ENCODE data around the gene RHPN2. TPM values are rescaled to one million over a fixed set of nuclear protein-coding genes. Genes with fewer than 3 reads are reported as not detected.
"Not testable (repeated sequence)": the region's sequence is repeated elsewhere in the genome, so short reads cannot be mapped to it uniquely, and the experiment has no call there.

The RHPN2 gene
- polyA plus RNA-seq, 1 experiment = 4.8 TPM

DNA sequence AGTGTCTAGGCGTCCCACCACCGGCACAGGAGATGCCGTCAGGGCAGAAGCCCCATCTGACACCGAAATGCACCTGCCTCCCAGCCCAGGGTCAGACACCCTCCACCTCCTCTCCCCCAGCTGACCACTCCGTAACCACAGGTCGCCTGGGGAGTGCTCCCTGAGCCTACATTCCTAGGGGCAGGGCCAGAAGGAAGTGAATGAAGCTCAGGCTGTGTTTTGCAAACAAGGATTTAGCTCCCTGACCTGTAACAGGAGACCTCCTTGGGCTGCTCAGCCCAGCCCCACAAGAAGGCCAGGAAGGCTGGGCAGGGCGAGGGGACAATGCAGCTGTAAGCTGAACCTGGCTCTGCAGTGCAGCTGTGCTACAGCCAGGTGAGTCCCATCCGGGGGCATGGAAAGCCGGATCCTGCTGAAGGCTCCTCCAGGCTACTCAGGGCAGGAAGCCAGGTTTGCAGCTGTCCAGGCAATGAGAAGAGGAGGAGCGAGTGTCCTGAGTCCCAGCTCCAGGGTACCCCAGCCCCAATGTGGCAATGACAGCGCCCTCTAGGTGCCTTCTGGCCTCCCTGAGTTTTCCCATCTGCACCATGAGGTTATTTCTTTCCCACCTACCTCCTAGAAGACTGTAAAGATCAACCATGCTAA is 42.1 kb downstream of the RHPN2 start:
- TF ChIP-seq, protein P1, sequence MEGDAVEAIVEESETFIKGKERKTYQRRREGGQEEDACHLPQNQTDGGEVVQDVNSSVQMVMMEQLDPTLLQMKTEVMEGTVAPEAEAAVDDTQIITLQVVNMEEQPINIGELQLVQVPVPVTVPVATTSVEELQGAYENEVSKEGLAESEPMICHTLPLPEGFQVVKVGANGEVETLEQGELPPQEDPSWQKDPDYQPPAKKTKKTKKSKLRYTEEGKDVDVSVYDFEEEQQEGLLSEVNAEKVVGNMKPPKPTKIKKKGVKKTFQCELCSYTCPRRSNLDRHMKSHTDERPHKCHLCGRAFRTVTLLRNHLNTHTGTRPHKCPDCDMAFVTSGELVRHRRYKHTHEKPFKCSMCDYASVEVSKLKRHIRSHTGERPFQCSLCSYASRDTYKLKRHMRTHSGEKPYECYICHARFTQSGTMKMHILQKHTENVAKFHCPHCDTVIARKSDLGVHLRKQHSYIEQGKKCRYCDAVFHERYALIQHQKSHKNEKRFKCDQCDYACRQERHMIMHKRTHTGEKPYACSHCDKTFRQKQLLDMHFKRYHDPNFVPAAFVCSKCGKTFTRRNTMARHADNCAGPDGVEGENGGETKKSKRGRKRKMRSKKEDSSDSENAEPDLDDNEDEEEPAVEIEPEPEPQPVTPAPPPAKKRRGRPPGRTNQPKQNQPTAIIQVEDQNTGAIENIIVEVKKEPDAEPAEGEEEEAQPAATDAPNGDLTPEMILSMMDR (IDR thresholded peaks at IDR 0.05; ENCODE audit: low read depth, low read length) = no peak
- ChIA-PET POLR2A (no interaction called here), CTCF (no interaction called here)
- DNase-seq (ENCODE audit: low read depth, low spot score) = no peak
- no peak overlapping the region for H3K27ac ChIP-seq (ENCODE audit: low read depth, low read length)
- no peak overlapping the region for H3K4me3 ChIP-seq (ENCODE audit: low read depth, low read length)
- H3K27me3 ChIP-seq (ENCODE audit: control insufficient read depth, insufficient read depth, low read length) = no peaks in the 10 kb centered on the region
- H3K9me3 ChIP-seq (ENCODE audit: control insufficient read depth, insufficient read depth, low read length) = no peaks in the 10 kb centered on the region; the same call in 1 of the 2 replicates

DNA sequence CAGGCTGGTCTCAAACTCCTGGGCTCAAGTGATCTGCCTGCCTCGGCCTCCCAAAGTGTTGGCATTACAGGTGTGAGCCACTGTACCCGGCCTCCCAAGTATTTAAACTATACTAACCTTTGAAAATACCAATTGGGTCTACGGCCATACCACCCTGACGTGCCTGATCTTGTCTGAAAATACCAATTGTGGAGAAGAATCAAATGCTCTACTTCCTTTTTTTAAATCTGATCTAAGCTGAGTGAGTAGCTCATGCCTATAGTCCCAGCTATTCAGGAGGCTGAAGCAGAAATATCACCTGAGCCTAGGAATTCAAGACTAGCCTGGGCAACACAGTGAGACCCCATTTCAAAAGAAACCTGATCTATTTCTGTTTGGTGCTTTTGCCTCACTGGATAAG is 53.8 kb downstream of the RHPN2 start:
- H3K9me3 ChIP-seq (ENCODE audit: control insufficient read depth, insufficient read depth, low read length); H3K27me3 ChIP-seq (ENCODE audit: control insufficient read depth, insufficient read depth, low read length); DNase-seq (ENCODE audit: low read depth, low spot score); POLR2A ChIA-PET; H3K27ac ChIP-seq (ENCODE audit: low read depth, low read length); H3K4me3 ChIP-seq (ENCODE audit: low read depth, low read length): not testable (repeated sequence)
- CTCF ChIA-PET = interaction anchor here (0.7 to 1.0 kb wide), 2 partner anchors 34 to 172 kb away, joined by 3 read pairs; no protein-coding TSS in a partner anchor

DNA sequence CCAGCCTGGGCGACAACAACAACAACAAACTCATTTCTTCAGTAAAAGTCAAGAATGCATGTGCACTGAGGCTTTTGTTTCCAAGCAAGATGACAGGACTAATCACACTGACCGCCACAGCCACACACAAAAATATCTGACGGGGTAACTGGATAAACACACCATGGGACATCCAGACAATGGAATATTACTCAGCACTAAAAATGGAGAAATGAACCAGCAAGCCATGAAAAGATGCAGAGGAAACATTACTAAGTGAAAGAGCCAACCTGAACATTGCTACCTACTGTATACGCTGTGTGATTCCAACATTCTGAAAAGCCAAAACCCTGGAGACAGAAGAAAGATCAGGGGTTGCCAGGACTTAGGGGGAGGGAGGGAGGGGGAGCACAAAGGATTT is 56.0 kb downstream of the RHPN2 start:
- TF ChIP-seq, protein P1 (IDR thresholded peaks at IDR 0.05; ENCODE audit: low read depth, low read length) = no peak
- Histone ChIP-seq H3K9me3 (ENCODE audit: control insufficient read depth, insufficient read depth, low read length) (no peaks in the 10 kb centered on the region), H3K27me3 (ENCODE audit: control insufficient read depth, insufficient read depth, low read length) (no peaks in the 10 kb centered on the region), H3K27ac (ENCODE audit: low read depth, low read length) (no peak overlapping the region), H3K4me3 (ENCODE audit: low read depth, low read length) (no peak overlapping the region)
- no peak for DNase-seq (ENCODE audit: low read depth, low spot score)
- CTCF ChIA-PET = no interaction called here
- POLR2A ChIA-PET = no interaction called here

DNA sequence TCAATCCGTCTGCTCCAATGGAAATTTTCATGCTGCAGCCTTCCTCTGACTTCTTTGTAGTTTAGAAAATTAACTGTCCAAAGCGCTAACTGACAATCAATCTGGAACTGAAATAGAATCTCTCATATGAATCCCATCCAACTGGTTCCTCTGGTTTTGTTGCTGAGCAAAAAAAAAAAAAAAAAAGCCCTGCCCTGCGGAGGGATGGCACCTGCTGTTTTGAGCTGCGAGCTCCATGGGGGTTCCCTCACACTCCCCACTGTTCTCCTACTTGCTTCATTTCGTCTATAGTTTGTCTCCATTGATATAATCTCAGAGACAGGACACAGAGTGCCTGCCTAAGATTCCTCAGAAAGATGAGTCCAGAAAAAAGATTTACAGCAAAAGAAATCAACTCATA is 59.2 kb downstream of the RHPN2 start:
- DNase-seq (ENCODE audit: low read depth, low spot score) = no peak
- POLR2A ChIA-PET = no interaction called here
- TF ChIP-seq, protein P1 (IDR thresholded peaks at IDR 0.05; ENCODE audit: low read depth, low read length) = no peak
- H3K27me3 ChIP-seq (ENCODE audit: control insufficient read depth, insufficient read depth, low read length) = no peaks in the 10 kb centered on the region
- H3K4me3 ChIP-seq (ENCODE audit: low read depth, low read length) = no peak overlapping the region
- no peaks in the 10 kb centered on the region for H3K9me3 ChIP-seq (ENCODE audit: control insufficient read depth, insufficient read depth, low read length)
- CTCF ChIA-PET = no interaction called here
- no peak overlapping the region for H3K27ac ChIP-seq (ENCODE audit: low read depth, low read length)

DNA sequence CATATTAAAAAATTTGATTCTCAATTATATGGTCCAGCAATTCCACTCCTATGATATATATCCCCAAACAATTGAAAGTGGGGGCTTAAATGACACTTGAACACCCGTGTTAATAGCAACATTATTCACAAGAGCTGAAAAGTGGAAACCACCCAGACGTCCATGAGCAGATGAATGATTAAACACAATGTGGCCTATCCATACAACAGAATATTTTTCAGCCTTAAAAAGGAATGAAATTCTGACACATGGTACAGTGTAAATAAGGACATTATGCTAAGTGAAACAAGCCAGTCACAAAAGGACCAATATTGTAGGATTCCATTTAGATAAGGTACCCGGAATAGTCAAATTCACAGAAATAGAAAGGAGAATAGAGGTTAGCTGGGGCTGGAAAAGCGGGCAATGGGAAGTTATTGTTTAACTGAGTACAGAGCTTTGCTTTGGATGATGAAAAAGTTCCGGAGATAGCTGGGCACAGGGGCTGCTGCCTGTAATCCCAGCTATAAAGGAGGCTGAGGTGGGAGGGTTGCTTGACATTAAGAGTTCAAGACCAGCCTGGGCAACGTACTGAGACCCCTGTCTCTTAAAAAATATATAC is 61.2 kb downstream of the RHPN2 start:
- H3K27me3 ChIP-seq (ENCODE audit: control insufficient read depth, insufficient read depth, low read length); POLR2A ChIA-PET; H3K27ac ChIP-seq (ENCODE audit: low read depth, low read length); H3K4me3 ChIP-seq (ENCODE audit: low read depth, low read length); H3K9me3 ChIP-seq (ENCODE audit: control insufficient read depth, insufficient read depth, low read length); DNase-seq (ENCODE audit: low read depth, low spot score): not testable (repeated sequence)
- CTCF ChIA-PET = interaction anchor here (0.6 kb wide), 1 partner anchor 1039 kb away, joined by 6 read pairs; no protein-coding TSS in a partner anchor

DNA sequence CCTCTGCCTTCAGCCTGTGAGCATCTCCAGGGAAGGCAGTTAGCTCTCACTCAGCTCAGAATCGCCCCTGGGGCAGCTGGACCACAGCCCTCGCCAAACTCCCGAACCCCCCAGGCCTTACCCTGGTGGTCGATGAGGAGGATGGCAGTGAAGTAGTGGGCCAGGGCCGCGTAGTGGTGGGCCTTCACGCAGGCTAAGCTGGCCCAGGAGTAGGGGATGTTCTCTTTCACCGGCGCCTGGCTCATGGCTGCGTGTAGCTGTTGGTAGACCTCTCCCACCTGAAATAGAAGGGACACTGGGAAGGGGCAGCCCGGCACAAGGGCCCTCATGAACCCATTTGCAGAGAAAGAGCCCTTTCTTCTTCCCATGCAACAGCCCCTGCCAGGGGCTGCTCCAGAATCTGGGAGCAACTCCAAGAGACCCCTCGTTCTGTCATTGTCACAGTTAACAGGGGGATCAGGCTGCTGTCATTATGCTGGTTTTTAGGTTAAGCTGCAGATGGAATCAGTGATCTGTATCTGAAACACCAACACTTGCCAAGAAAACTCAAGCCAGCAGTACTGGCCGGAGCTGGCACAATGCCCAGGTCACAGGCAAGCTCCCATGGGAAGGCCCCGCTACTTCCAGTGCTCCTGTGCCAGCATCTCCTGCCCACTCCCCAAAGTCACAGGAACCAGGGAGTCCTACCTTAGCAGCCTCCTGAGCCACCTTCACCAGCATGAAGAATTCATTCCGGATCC is 62.4 kb downstream of the RHPN2 start:
- H3K4me3 ChIP-seq (ENCODE audit: low read depth, low read length); DNase-seq (ENCODE audit: low read depth, low spot score); H3K27me3 ChIP-seq (ENCODE audit: control insufficient read depth, insufficient read depth, low read length); H3K27ac ChIP-seq (ENCODE audit: low read depth, low read length); H3K9me3 ChIP-seq (ENCODE audit: control insufficient read depth, insufficient read depth, low read length); POLR2A ChIA-PET: not testable (repeated sequence)
- CTCF ChIA-PET = interaction anchor here (0.6 kb wide), 1 partner anchor 1040 kb away, joined by 6 read pairs; no protein-coding TSS in a partner anchor

Measured in AG04450 (cell line).